HG03159 (cell line): Measurements from ENCODE around the gene TMPRSS11F.
"Not testable (repeated sequence)": the region's sequence is repeated elsewhere in the genome, so short reads cannot be mapped to it uniquely, and the experiment has no call there.

Experiments used
- ATAC-seq: cut with Tn5 transposase; IDR thresholded peaks from one replicate; pipeline ENCODE4 v1.9.1; 2021; ENCODE audit warnings: mild to moderate bottlenecking, moderate library complexity; ENCODE audit not compliant: unreplicated experiment

TMPRSS11F gene

GRCh38 chr4:68129793-68130192, at the start of gene TMPRSS11F:
TSS of gene TMPRSS11F (minus strand) at chr4:68129869. CDS start at chr4:68129820, 49 bp downstream.
- no peak for ATAC-seq

GRCh38 chr4:68176904-68177303, 47.2 kb upstream of the TMPRSS11F start:
- ATAC-seq, result no peak

GRCh38 chr4:68176500-68176899, 46.8 kb upstream of the TMPRSS11F start:
- ATAC-seq, result no peak

GRCh38 chr4:68175562-68176155, 46.0 kb upstream of the TMPRSS11F start:
- peak; percentile 85 for ATAC-seq

- ATAC-seq, result not testable (repeated sequence)
Observed at GRCh38 chr4:68174389-68174788, 44.7 kb upstream of the TMPRSS11F start.

- not testable (repeated sequence) for ATAC-seq
Observed at GRCh38 chr4:68172147-68172546, 42.5 kb upstream of the TMPRSS11F start.

GRCh38 chr4:68167706-68168105, 38.0 kb upstream of the TMPRSS11F start:
- ATAC-seq, result no peak

- ATAC-seq, result no peak
Observed at GRCh38 chr4:68167166-68167565, 37.5 kb upstream of the TMPRSS11F start.

GRCh38 chr4:68163754-68164153, 34.1 kb upstream of the TMPRSS11F start:
- ATAC-seq, result no peak

GRCh38 chr4:68162196-68162595, 32.5 kb upstream of the TMPRSS11F start:
- ATAC-seq, result no peak

- ATAC-seq, result no peak
Observed at GRCh38 chr4:68152411-68152810, 22.7 kb upstream of the TMPRSS11F start.

GRCh38 chr4:68148800-68149685, 19.4 kb upstream of the TMPRSS11F start:
- no peak for ATAC-seq

GRCh38 chr4:68147079-68147478, 17.4 kb upstream of the TMPRSS11F start:
- ATAC-seq, result no peak

GRCh38 chr4:68145261-68145660, 15.6 kb upstream of the TMPRSS11F start:
- no peak for ATAC-seq

GRCh38 chr4:68141852-68142251, 12.2 kb upstream of the TMPRSS11F start:
- no peak for ATAC-seq

GRCh38 chr4:68132342-68132741, 2.7 kb upstream of the TMPRSS11F start:
- ATAC-seq, result no peak

- ATAC-seq, result no peak
Observed at GRCh38 chr4:68124262-68124661, 5.4 kb downstream of the TMPRSS11F start.

GRCh38 chr4:68123525-68123924, 6.1 kb downstream of the TMPRSS11F start:
- ATAC-seq, result no peak

GRCh38 chr4:68119921-68120320, 9.7 kb downstream of the TMPRSS11F start:
- ATAC-seq, result no peak

- ATAC-seq, result no peak
Observed at GRCh38 chr4:68110441-68110840, 19.2 kb downstream of the TMPRSS11F start.

GRCh38 chr4:68109868-68110267, 19.8 kb downstream of the TMPRSS11F start:
- ATAC-seq, result no peak

GRCh38 chr4:68082758-68083157, 46.9 kb downstream of the TMPRSS11F start:
- ATAC-seq, result no peak
